ENCODE data around the gene DDX11. TPM values are rescaled to one million over a fixed set of nuclear protein-coding genes. Genes with fewer than 3 reads are reported as not detected.
A peak's percentile ranks its signal among the peaks of the same experiment; 100 is the strongest.
"Not testable (repeated sequence)": the region's sequence is repeated elsewhere in the genome, so short reads cannot be mapped to it uniquely, and the experiment has no call there.

The DDX11 gene
- polyA plus RNA-seq, 10 donors: 15.3 to 61.8 (median 30.0) TPM

- DNase-seq: not testable (repeated sequence)
Observed at GRCh38 chr12:31098771-31099170, 25.1 kb downstream of the DDX11 start.

- not testable (repeated sequence) for DNase-seq
Observed at GRCh38 chr12:31099434-31099833, 25.8 kb downstream of the DDX11 start.

- DNase-seq: not testable (repeated sequence)
Observed at GRCh38 chr12:31100503-31101208, 27.0 kb downstream of the DDX11 start.

GRCh38 chr12:31102125-31102524 lies 28.5 kb downstream of the DDX11 start:
- DNase-seq: not testable (repeated sequence)

GRCh38 chr12:31102596-31102995 lies 28.9 kb downstream of the DDX11 start:
- not testable (repeated sequence) for DNase-seq

- not testable (repeated sequence) for DNase-seq
Observed at GRCh38 chr12:31103561-31103975, 29.9 kb downstream of the DDX11 start.

GRCh38 chr12:31104220-31104619 lies 30.6 kb downstream of the DDX11 start:
- DNase-seq: not testable (repeated sequence)

- not testable (repeated sequence) for DNase-seq
Observed at GRCh38 chr12:31104773-31105172, 31.1 kb downstream of the DDX11 start.

GRCh38 chr12:31105668-31106067 lies 32.0 kb downstream of the DDX11 start:
- no peak for DNase-seq

GRCh38 chr12:31106101-31106803 lies 32.6 kb downstream of the DDX11 start:
- no peak for DNase-seq

- not testable (repeated sequence) for DNase-seq
Observed at GRCh38 chr12:31109773-31110172, 36.1 kb downstream of the DDX11 start.

- not testable (repeated sequence) for DNase-seq
Observed at GRCh38 chr12:31110263-31110662, 36.6 kb downstream of the DDX11 start.

GRCh38 chr12:31115092-31115601 lies 41.5 kb downstream of the DDX11 start:
- not testable (repeated sequence) for DNase-seq

GRCh38 chr12:31116846-31117202 lies 43.2 kb downstream of the DDX11 start:
- DNase-seq: not testable (repeated sequence)

- peak in 1 of 3 donors; percentile 65 for DNase-seq
Observed at GRCh38 chr12:31117203-31118011, 43.7 kb downstream of the DDX11 start.

GRCh38 chr12:31118347-31119191 lies 44.9 kb downstream of the DDX11 start:
- peak; percentile 19 to 81 (median 44) for DNase-seq

GRCh38 chr12:31119192-31119802 lies 45.6 kb downstream of the DDX11 start:
- DNase-seq: peak in 1 of 3 donors; percentile 71

GRCh38 chr12:31119803-31120211 lies 46.1 kb downstream of the DDX11 start:
- DNase-seq: no peak

- DNase-seq: no peak
Observed at GRCh38 chr12:31120392-31121008, 46.8 kb downstream of the DDX11 start.

Data from muscle of back (tissue), 11 donors.